Adipocyte (in vitro differentiated cells): ENCODE data around the gene ZNF236.

ENCODE experiments used
- DNase-seq: peaks from one replicate; pipeline ENCODE4 v3.0.0-alpha.2; 2015; ENCODE audit warnings: low read depth
- H3K27me3 ChIP-seq: replicated peaks from 2 replicates; pipeline ENCODE4 v1.7.0; 2013; ENCODE audit warnings: mild to moderate bottlenecking, low read length, moderate library complexity; ENCODE audit not compliant: control insufficient read depth, insufficient read depth
- H3K36me3 ChIP-seq: 2 replicates; pipeline ENCODE4 v1.7.0; 2013; ENCODE audit warnings: low read length, mild to moderate bottlenecking, moderate library complexity; ENCODE audit not compliant: control insufficient read depth, insufficient read depth, severe bottlenecking
- H3K4me1 ChIP-seq: 2 replicates; pipeline ENCODE4 v1.7.0; 2013; ENCODE audit warnings: mild to moderate bottlenecking, low read length, moderate library complexity; ENCODE audit not compliant: control insufficient read depth, insufficient read depth
- H3K4me3 ChIP-seq: 2 replicates; pipeline ENCODE4 v1.7.0; 2013; ENCODE audit warnings: mild to moderate bottlenecking, low read length, moderate library complexity
- H3K9ac ChIP-seq: 2 replicates; pipeline ENCODE4 v1.7.0; 2013; ENCODE audit warnings: mild to moderate bottlenecking, low read length, moderate library complexity
- H3K9me3 ChIP-seq: 2 replicates; pipeline ENCODE4 v1.7.0; 2013; ENCODE audit warnings: mild to moderate bottlenecking, low read length, moderate library complexity; ENCODE audit not compliant: control insufficient read depth

The ZNF236 gene

GRCh38 chr18:76995896-76996295 is 173.5 kb downstream of the ZNF236 start:
- H3K9ac ChIP-seq = no peak overlapping the region
- no peaks in the 10 kb centered on the region for H3K9me3 ChIP-seq
- no peak for DNase-seq
- H3K27me3 ChIP-seq = no peaks in the 10 kb centered on the region
- H3K4me3 ChIP-seq = no peak overlapping the region
- H3K4me1 ChIP-seq = no peaks in the 10 kb centered on the region
- no peaks in the 10 kb centered on the region for H3K36me3 ChIP-seq

DNA sequence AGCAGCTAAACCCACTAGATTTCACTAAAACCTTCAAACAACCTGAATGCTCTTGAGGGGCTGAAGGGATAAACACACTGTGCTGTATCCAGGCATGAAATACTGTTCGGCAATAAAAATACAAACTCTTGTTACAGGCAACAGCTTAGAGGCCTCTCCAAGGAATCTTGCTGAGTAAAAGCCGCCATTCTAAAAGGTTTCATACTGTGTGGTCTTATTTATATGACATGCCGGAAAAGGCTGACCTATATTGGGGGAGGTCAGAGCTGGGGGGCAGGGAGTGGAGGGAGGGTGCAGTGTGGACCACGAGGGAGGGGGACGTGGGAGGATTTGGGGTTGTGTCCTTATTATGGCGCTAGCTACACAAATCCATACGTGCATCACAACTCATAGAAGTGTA is 174.1 kb downstream of the ZNF236 start:
- DNase-seq = no peak
- no peaks in the 10 kb centered on the region for H3K9me3 ChIP-seq
- H3K4me1 ChIP-seq = no peaks in the 10 kb centered on the region
- no peak overlapping the region for H3K9ac ChIP-seq
- H3K4me3 ChIP-seq = no peak overlapping the region
- no peaks in the 10 kb centered on the region for H3K27me3 ChIP-seq
- no peaks in the 10 kb centered on the region for H3K36me3 ChIP-seq

DNA sequence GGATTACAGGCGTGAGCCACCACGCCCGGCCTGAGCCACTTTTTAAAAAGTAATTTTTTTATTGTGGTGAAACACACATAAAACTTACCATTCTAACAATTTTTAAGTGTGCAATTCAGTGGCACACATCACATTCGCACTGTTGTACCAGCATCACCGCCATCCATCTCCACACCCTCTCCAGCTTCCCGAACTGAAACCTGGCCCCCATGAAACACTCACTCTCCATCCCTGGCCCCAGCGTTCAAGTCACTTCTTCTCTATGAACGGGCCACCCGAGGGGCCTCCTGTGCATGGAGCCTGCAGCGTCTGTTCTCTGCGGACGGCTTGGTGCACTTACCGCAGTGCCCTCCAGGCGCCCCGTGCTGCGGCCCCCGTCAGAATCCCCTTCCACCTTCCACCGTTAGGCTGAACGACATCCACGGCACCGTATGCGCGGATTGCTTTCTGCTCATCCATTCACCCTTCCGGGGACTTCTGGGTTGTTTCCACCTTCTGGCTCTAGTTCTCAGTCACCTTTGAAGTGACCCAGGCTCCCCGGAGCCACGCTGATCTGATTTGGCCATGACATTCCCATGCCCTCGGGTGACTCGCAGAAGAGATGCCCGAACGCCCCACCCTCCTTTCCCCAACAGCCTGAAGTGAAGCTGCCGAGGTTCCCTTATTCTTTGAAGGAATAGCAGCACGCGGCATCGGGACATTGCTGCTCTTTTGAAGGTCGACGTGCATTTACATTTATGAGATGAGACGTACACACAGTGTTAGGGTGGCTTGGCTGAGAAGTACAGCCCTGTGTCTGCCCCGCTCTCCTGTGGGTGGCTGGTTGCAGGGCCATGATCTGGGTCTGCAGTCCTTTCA is 175.8 kb downstream of the ZNF236 start:
- H3K9me3 ChIP-seq = no peaks in the 10 kb centered on the region
- H3K36me3 ChIP-seq = no peaks in the 10 kb centered on the region
- no peaks in the 10 kb centered on the region for H3K27me3 ChIP-seq
- H3K4me1 ChIP-seq = no peaks in the 10 kb centered on the region
- no peak for DNase-seq
- no peak overlapping the region for H3K9ac ChIP-seq
- H3K4me3 ChIP-seq = no peak overlapping the region

DNA sequence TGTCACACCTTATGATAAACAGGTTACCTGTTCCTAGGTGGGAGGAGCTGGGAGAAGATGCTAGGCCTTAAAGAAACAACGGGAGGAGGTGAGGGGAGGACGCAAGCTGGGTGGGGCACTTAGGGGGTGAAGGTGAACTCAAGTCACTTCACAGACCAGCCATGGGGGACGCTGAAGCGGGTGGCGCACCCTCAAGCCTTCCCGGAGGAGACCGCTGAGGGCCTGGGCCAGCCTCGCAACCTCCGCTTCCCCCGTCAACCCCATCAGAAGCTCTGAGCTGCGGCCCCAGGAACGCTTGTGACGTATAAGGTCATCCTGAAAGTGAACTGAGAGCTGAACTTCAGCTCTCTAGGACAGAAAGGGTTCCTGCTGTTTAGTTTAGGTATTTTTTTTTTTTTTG is 176.7 kb downstream of the ZNF236 start:
- DNase-seq = no peak
- H3K4me1 ChIP-seq = no peaks in the 10 kb centered on the region
- H3K36me3 ChIP-seq = no peaks in the 10 kb centered on the region
- H3K9me3 ChIP-seq = no peaks in the 10 kb centered on the region
- H3K4me3 ChIP-seq = no peak overlapping the region
- no peak overlapping the region for H3K9ac ChIP-seq
- H3K27me3 ChIP-seq = no peaks in the 10 kb centered on the region

GRCh38 chr18:77000527-77000926 is 178.2 kb downstream of the ZNF236 start:
- Histone ChIP-seq H3K4me1 (no peaks in the 10 kb centered on the region), H3K36me3 (no peaks in the 10 kb centered on the region), H3K9me3 (no peaks in the 10 kb centered on the region), H3K4me3 (peak overlapping the region; percentile 78), H3K9ac (peak overlapping the region; percentile 64), H3K27me3 (no peaks in the 10 kb centered on the region)
- DNase-seq = peak; percentile 76

- H3K9ac ChIP-seq = no peak overlapping the region
- no peak overlapping the region for H3K4me3 ChIP-seq
- H3K9me3 ChIP-seq = no peaks in the 10 kb centered on the region
- no peaks in the 10 kb centered on the region for H3K36me3 ChIP-seq
- no peaks in the 10 kb centered on the region for H3K4me1 ChIP-seq
- no peaks in the 10 kb centered on the region for H3K27me3 ChIP-seq
- DNase-seq = no peak
Observed at GRCh38 chr18:77001041-77001440, 178.7 kb downstream of the ZNF236 start.

GRCh38 chr18:77001979-77002378 is 179.6 kb downstream of the ZNF236 start:
- Histone ChIP-seq H3K9ac (no peak overlapping the region), H3K27me3 (no peaks in the 10 kb centered on the region), H3K4me3 (no peak overlapping the region), H3K9me3 (no peaks in the 10 kb centered on the region), H3K4me1 (no peaks in the 10 kb centered on the region), H3K36me3 (no peaks in the 10 kb centered on the region)
- DNase-seq = no peak

DNA sequence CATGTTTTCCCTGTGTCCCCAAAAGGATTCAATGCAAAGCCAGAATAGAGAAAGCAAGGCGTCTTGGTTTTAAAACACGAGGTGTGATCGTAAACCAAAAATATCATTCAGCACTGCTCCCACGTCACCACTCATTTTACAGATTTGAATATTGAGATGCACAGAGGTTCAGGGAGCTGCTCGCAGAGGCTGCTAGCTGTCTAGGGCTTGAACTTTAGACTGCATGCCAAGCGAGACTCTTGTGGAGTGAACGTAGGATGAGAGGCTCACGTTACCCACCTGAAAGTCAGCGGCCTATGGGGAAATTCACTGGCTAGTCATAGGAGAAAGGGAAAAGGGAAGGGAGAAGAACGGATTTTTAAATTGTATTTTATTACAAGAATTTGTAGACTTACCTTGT is 180.1 kb downstream of the ZNF236 start:
- Histone ChIP-seq H3K9me3 (no peaks in the 10 kb centered on the region), H3K27me3 (peaks cover 4% of the 10 kb centered on the region), H3K4me1 (no peaks in the 10 kb centered on the region), H3K4me3 (no peak overlapping the region), H3K36me3 (no peaks in the 10 kb centered on the region), H3K9ac (no peak overlapping the region)
- DNase-seq = no peak

GRCh38 chr18:77003316-77003715 is 181.0 kb downstream of the ZNF236 start:
- H3K9me3 ChIP-seq = no peaks in the 10 kb centered on the region
- no peak overlapping the region for H3K9ac ChIP-seq
- H3K4me3 ChIP-seq = no peak overlapping the region
- DNase-seq = no peak
- H3K4me1 ChIP-seq = no peaks in the 10 kb centered on the region
- no peaks in the 10 kb centered on the region for H3K36me3 ChIP-seq
- H3K27me3 ChIP-seq = peaks cover 6% of the 10 kb centered on the region

GRCh38 chr18:77004555-77005380 is 182.4 kb downstream of the ZNF236 start:
- DNase-seq = no peak
- H3K4me1 ChIP-seq = no peaks in the 10 kb centered on the region
- H3K36me3 ChIP-seq = no peaks in the 10 kb centered on the region
- H3K4me3 ChIP-seq = no peak overlapping the region
- no peak overlapping the region for H3K9ac ChIP-seq
- H3K9me3 ChIP-seq = no peaks in the 10 kb centered on the region
- peaks cover 6% of the 10 kb centered on the region for H3K27me3 ChIP-seq

DNA sequence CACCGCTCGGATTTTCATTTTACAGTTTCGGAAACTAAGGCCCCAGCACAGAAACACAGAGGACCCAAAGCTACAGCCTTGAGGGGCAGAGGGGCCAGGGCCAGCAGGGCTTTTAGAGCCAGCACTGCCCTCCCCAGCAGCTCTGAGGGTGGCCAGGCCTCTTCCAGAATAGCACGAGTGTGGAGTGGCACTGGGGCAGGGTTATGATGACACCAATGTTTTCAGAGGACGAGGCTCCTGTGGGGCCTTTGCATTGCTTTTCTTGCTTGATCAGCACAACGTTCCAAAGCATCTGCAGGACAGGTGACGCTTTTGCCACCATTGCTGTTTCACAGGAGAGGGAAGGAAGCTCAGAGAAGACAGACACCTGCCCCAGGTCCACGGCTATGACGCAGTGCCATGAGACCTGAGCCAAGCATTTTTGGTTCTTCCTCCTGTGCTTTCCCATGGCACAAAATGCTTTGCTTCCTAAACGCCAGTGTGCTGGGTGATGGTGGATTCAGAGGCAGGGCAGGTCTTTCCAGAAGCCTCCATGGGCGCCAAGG is 183.4 kb downstream of the ZNF236 start:
- H3K9ac ChIP-seq = no peak overlapping the region
- no peak overlapping the region for H3K4me3 ChIP-seq
- H3K4me1 ChIP-seq = no peaks in the 10 kb centered on the region
- H3K36me3 ChIP-seq = no peaks in the 10 kb centered on the region
- no peak for DNase-seq
- no peaks in the 10 kb centered on the region for H3K9me3 ChIP-seq
- peaks cover 6% of the 10 kb centered on the region for H3K27me3 ChIP-seq
